HG03135 (cell line): ENCODE data around the gene NXPH1.
"Not testable (repeated sequence)": the region's sequence is repeated elsewhere in the genome, so short reads cannot be mapped to it uniquely, and the experiment has no call there.

Experiments
- ATAC-seq: cut with Tn5 transposase; IDR thresholded peaks from one replicate; pipeline ENCODE4 v1.9.1; 2021; ENCODE audit warnings: mild to moderate bottlenecking, moderate library complexity; ENCODE audit not compliant: unreplicated experiment

The NXPH1 gene

GRCh38 chr7:8669501-8669851 is 236.1 kb downstream of the NXPH1 start:
- ATAC-seq = no peak

GRCh38 chr7:8684426-8684825 is 251.0 kb downstream of the NXPH1 start:
- ATAC-seq = no peak

GRCh38 chr7:8699875-8700624 is 266.6 kb downstream of the NXPH1 start:
- ATAC-seq = no peak

GRCh38 chr7:8702807-8703206 is 269.4 kb downstream of the NXPH1 start:
- ATAC-seq = no peak

GRCh38 chr7:8710124-8710523 is 276.7 kb downstream of the NXPH1 start:
- ATAC-seq = no peak

- ATAC-seq = no peak
Observed at GRCh38 chr7:8714791-8715190, 281.4 kb downstream of the NXPH1 start.

GRCh38 chr7:8719102-8719501 is 285.7 kb downstream of the NXPH1 start:
- no peak for ATAC-seq

GRCh38 chr7:8724080-8724718 is 290.8 kb downstream of the NXPH1 start:
- ATAC-seq = peak; percentile 85

- ATAC-seq = not testable (repeated sequence)
Observed at GRCh38 chr7:8731756-8732155, 298.3 kb downstream of the NXPH1 start.

- no peak for ATAC-seq
Observed at GRCh38 chr7:8739837-8740236, 306.4 kb downstream of the NXPH1 start.

GRCh38 chr7:8742837-8743236 is 309.4 kb downstream of the NXPH1 start:
- no peak for ATAC-seq

GRCh38 chr7:8747338-8747737 is 313.9 kb downstream of the NXPH1 start:
- no peak for ATAC-seq

GRCh38 chr7:8751557-8752231 is 318.3 kb downstream of the NXPH1 start:
- no peak for ATAC-seq

GRCh38 chr7:8753355-8753754 is 319.9 kb downstream of the NXPH1 start:
- ATAC-seq = no peak

- no peak for ATAC-seq
Observed at GRCh38 chr7:8761731-8762130, 328.3 kb downstream of the NXPH1 start.

GRCh38 chr7:8762803-8763202 is 329.4 kb downstream of the NXPH1 start:
- no peak for ATAC-seq

GRCh38 chr7:8765374-8765773 is 332.0 kb downstream of the NXPH1 start:
- no peak for ATAC-seq

- ATAC-seq = no peak
Observed at GRCh38 chr7:8773518-8773917, 340.1 kb downstream of the NXPH1 start.

- no peak for ATAC-seq
Observed at GRCh38 chr7:8778459-8778858, 345.1 kb downstream of the NXPH1 start.

GRCh38 chr7:8781166-8781565 is 347.8 kb downstream of the NXPH1 start:
- no peak for ATAC-seq

GRCh38 chr7:8783229-8783628 is 349.8 kb downstream of the NXPH1 start:
- no peak for ATAC-seq

- no peak for ATAC-seq
Observed at GRCh38 chr7:8785081-8785480, 351.7 kb downstream of the NXPH1 start.
